Peyer's patch (tissue), 4 donors: ENCODE data around the gene SLCO4A1.
"Not testable (repeated sequence)": the region's sequence is repeated elsewhere in the genome, so short reads cannot be mapped to it uniquely, and the experiment has no call there.

Experiments used
- POLR2A ChIP-seq, 2 donors: fragments of 450-650 bp; IDR thresholded peaks; one replicate each; pipeline ENCODE4 v1.5.1; 2017; ENCODE audit warnings: antibody characterized with exemption in 2 of 2, mild to moderate bottlenecking in 2 of 2, moderate library complexity in 2 of 2
- TF ChIP-seq, protein P1 (sequence below), 6 experiments: fragments of 450-650 bp in 4 of 6; fragments of 200-600 bp in 2 of 6; sonication (generic) in 1 of 6; IDR thresholded peaks; one replicate each; pipeline ENCODE4 v1.5.1; 2017 to 2019; ENCODE audit warnings: antibody characterized with exemption in 6 of 6, mild to moderate bottlenecking in 3 of 6, moderate library complexity in 1 of 6

DNA sequence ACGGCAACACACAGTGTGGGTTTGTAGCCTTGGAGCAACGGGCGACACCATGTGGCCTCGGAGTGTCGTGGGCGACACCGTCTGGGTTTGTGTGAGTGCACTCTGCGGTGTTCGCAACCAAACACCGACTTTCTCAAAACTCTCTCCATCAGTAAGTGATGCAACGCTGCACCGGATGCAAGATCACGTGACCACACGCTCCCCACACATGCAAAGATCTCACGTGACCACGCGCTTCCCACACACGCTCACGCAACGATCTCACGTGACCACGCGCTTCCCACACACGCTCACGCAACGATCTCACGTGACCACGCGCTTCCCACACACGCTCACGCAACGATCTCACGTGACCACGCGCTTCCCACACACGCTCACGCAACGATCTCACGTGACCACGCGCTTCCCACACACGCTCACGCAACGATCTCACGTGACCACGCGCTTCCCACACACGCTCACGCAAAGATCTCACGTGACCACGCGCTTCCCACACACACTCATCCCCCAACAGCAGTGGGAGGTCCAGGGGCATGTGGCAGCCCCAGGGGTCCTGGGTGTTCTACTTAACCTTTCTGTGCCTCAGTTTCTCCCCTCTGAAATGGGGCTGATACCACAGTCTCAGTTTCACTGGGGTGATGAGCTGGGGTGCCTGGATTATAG is 41.5 kb downstream of the SLCO4A1 start:
- TF ChIP-seq, protein P1, sequence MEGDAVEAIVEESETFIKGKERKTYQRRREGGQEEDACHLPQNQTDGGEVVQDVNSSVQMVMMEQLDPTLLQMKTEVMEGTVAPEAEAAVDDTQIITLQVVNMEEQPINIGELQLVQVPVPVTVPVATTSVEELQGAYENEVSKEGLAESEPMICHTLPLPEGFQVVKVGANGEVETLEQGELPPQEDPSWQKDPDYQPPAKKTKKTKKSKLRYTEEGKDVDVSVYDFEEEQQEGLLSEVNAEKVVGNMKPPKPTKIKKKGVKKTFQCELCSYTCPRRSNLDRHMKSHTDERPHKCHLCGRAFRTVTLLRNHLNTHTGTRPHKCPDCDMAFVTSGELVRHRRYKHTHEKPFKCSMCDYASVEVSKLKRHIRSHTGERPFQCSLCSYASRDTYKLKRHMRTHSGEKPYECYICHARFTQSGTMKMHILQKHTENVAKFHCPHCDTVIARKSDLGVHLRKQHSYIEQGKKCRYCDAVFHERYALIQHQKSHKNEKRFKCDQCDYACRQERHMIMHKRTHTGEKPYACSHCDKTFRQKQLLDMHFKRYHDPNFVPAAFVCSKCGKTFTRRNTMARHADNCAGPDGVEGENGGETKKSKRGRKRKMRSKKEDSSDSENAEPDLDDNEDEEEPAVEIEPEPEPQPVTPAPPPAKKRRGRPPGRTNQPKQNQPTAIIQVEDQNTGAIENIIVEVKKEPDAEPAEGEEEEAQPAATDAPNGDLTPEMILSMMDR (IDR thresholded peaks at IDR 0.05): not testable (repeated sequence)
- not testable (repeated sequence) for TF ChIP-seq POLR2A (IDR thresholded peaks at IDR 0.05)
